Measurements from ENCODE around the gene NUDT4. TPM values are rescaled to one million over a fixed set of nuclear protein-coding genes. Genes with fewer than 3 reads are reported as not detected.

Gene NUDT4
- polyA plus RNA-seq, 3 donors, result 20.7 to 43.8 (median 35.6) TPM

DNA sequence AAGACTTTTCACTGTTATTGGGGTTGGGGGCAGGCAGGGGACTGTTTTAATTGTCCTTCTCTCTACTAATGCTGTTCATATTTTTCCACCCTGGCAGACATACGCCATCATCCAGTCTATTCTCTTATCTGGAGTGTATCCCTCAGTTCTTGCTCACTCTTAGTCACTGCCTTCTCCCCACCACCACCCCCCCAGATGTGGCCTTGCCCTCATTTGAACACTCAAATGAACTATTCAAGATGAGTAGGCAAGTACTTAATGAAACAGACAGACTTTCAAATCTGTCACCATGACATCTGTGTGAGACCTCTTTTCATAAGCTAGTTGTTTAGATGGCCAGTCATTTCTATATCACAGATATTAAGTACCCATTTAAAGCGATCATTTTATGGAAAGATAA lies 10.1 kb downstream of the NUDT4 start:
- H3K4me3 ChIP-seq (replicated peaks in 1 of 3; ENCODE audit: low read depth in 2 of 3, low read length in 3 of 3), result no peak overlapping the region
- H3K9me3 Mint-ChIP-seq, result no peaks in the 10 kb centered on the region
- H3K9ac ChIP-seq (ENCODE audit: insufficient read depth, low read length, poor library complexity, severe bottlenecking), result no peak overlapping the region
- no peak overlapping the region for H3K27ac ChIP-seq (ENCODE audit: low read depth in 1 of 2, low read length in 2 of 2)
- TF ChIP-seq, protein P1, sequence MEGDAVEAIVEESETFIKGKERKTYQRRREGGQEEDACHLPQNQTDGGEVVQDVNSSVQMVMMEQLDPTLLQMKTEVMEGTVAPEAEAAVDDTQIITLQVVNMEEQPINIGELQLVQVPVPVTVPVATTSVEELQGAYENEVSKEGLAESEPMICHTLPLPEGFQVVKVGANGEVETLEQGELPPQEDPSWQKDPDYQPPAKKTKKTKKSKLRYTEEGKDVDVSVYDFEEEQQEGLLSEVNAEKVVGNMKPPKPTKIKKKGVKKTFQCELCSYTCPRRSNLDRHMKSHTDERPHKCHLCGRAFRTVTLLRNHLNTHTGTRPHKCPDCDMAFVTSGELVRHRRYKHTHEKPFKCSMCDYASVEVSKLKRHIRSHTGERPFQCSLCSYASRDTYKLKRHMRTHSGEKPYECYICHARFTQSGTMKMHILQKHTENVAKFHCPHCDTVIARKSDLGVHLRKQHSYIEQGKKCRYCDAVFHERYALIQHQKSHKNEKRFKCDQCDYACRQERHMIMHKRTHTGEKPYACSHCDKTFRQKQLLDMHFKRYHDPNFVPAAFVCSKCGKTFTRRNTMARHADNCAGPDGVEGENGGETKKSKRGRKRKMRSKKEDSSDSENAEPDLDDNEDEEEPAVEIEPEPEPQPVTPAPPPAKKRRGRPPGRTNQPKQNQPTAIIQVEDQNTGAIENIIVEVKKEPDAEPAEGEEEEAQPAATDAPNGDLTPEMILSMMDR (IDR thresholded peaks at IDR 0.05), result no peak
- peaks cover 2 to 12% of the 10 kb centered on the region in 2 donors for H3K36me3 ChIP-seq (replicated peaks in 1 of 2; ENCODE audit: control insufficient read depth in 1 of 2, insufficient read depth in 2 of 2, low read length in 2 of 2)
- H3K4me1 Mint-ChIP-seq, result peaks cover 33% of the 10 kb centered on the region
- no peaks in the 10 kb centered on the region for H3K27me3 ChIP-seq (ENCODE audit: control insufficient read depth in 2 of 2, insufficient read depth in 2 of 2, low read length in 2 of 2)
- H3K79me2 ChIP-seq (ENCODE audit: insufficient read depth, low read length), result peaks cover 93% of the 10 kb centered on the region
- H3K27ac Mint-ChIP-seq, result peak overlapping the region in 2 of 7 donors; percentile 6 to 67
- peaks cover 0 to 2% (median 0%) of the 10 kb centered on the region in 3 donors for H3K27me3 Mint-ChIP-seq (ENCODE audit: low read depth in 3 of 3)
- DNase-seq, result no peak
- no peaks in the 10 kb centered on the region for H3K9me3 ChIP-seq (replicated peaks in 1 of 2; ENCODE audit: control insufficient read depth in 1 of 2, insufficient read depth in 1 of 2, low read length in 2 of 2)
- H2AFZ ChIP-seq (ENCODE audit: insufficient read depth, low read depth, low read length, poor library complexity, severe bottlenecking), result no peak overlapping the region
- H3K4me1 ChIP-seq (ENCODE audit: control insufficient read depth in 1 of 2, insufficient read depth in 2 of 2, low read length in 2 of 2), result peaks cover 17 to 23% of the 10 kb centered on the region in 2 donors
- WGBS (ENCODE audit: insufficient coverage), result no CpG with 5 or more reads among the region's 2 CpGs
- peaks cover 14 to 30% of the 10 kb centered on the region in 2 donors for H3K36me3 Mint-ChIP-seq
- intact Hi-C loops (cut with micrococcal nuclease), result loop anchor here in 1 of 2 donors (10.0 kb wide), 1 partner anchor 293 kb away; no protein-coding TSS in a partner anchor
- no peak overlapping the region for H3K4me2 ChIP-seq (replicated peaks; ENCODE audit: extremely low read depth, low read length, poor library complexity, severe bottlenecking)
- H4K20me1 ChIP-seq (ENCODE audit: insufficient read depth, low read length), result peaks cover 92% of the 10 kb centered on the region
- H3K4me3 Mint-ChIP-seq, result no peak overlapping the region

GRCh38 chr12:93390031-93390430 lies 12.3 kb downstream of the NUDT4 start:
- peak in 1 of 3 donors; percentile 35 for DNase-seq
- Mint-ChIP-seq H3K9me3 (no peaks in the 10 kb centered on the region), H3K36me3 (peaks cover 15 to 33% of the 10 kb centered on the region in 2 donors), H3K27me3 (ENCODE audit: low read depth in 3 of 3) (peaks cover 0 to 2% (median 0%) of the 10 kb centered on the region in 3 donors), H3K4me3 (no peak overlapping the region), H3K4me1 (peaks cover 25% of the 10 kb centered on the region), H3K27ac (no peak overlapping the region)
- Histone ChIP-seq H3K36me3 (replicated peaks in 1 of 2; ENCODE audit: control insufficient read depth in 1 of 2, insufficient read depth in 2 of 2, low read length in 2 of 2) (peaks cover 2 to 14% of the 10 kb centered on the region in 2 donors), H3K4me1 (ENCODE audit: control insufficient read depth in 1 of 2, insufficient read depth in 2 of 2, low read length in 2 of 2) (peaks cover 14 to 16% of the 10 kb centered on the region in 2 donors), H3K27me3 (ENCODE audit: control insufficient read depth in 2 of 2, insufficient read depth in 2 of 2, low read length in 2 of 2) (no peaks in the 10 kb centered on the region), H3K9me3 (replicated peaks in 1 of 2; ENCODE audit: control insufficient read depth in 1 of 2, insufficient read depth in 1 of 2, low read length in 2 of 2) (no peaks in the 10 kb centered on the region), H3K79me2 (ENCODE audit: insufficient read depth, low read length) (peaks cover 89% of the 10 kb centered on the region), H3K4me3 (replicated peaks in 1 of 3; ENCODE audit: low read depth in 2 of 3, low read length in 3 of 3) (no peak overlapping the region), H3K27ac (ENCODE audit: low read depth in 1 of 2, low read length in 2 of 2) (no peak overlapping the region), H2AFZ (ENCODE audit: insufficient read depth, low read depth, low read length, poor library complexity, severe bottlenecking) (no peak overlapping the region), H3K4me2 (replicated peaks; ENCODE audit: extremely low read depth, low read length, poor library complexity, severe bottlenecking) (no peak overlapping the region), H3K9ac (ENCODE audit: insufficient read depth, low read length, poor library complexity, severe bottlenecking) (no peak overlapping the region), H4K20me1 (ENCODE audit: insufficient read depth, low read length) (peaks cover 80% of the 10 kb centered on the region)
- WGBS (ENCODE audit: insufficient coverage), result no CpG with 5 or more reads among the region's 5 CpGs
- intact Hi-C loops (cut with micrococcal nuclease), result loop anchor here in 1 of 2 donors (10.0 kb wide), 1 partner anchor 605 kb away; no protein-coding TSS in a partner anchor
- TF ChIP-seq, protein P1 (IDR thresholded peaks at IDR 0.05), result no peak
